ELR (cell line): Measurements from ENCODE around the gene SMIM8.

Experiments used
- DNase-seq: peaks from one replicate; pipeline ENCODE4 v3.0.0-alpha.2; 2015; ENCODE audit warnings: low read depth

SMIM8 gene

DNA sequence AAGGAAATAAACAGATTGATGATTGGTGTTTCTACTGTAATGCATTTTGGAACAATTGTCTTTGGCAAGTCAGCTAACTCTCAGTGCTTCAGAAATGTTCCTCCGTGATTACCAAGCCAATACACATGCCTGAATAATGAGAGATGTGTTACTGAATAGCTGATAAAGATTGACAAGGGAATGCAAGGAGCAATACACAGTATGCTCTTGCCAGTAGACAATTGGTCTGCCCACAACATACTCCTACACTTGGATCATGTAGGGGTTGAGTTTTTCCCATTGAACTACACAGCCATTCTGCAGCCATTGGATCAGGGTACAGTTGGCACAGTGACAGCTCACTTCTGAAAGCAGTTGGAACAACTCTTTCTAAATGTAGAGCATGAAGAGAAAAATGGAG is 12.3 kb downstream of the SMIM8 start:
- no peak for DNase-seq

DNA sequence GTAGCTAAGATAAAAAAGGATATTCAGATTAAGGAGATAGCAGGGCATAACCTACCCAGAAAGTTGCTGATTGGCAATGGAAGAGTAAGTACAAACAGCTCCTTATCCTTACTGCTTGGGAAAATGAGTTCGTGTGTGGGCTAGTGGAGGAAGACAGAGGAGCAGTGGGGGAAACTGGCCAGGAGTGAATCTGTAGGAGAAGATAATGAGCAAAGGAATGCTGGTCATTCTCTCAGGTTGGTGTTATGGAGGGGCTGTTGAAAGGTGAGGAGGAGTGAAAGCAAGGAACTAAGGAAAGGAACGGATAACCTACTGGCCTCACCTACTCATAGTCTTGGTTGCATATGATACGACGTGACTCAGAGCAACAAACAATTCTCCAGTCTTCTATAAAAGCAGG is 14.0 kb downstream of the SMIM8 start:
- DNase-seq = no peak

GRCh38 chr6:87340230-87340629 is 17.8 kb downstream of the SMIM8 start:
- DNase-seq = no peak

GRCh38 chr6:87341158-87341557 is 18.8 kb downstream of the SMIM8 start:
- DNase-seq = no peak

- no peak for DNase-seq
These were observed 19.5 kb downstream of the SMIM8 start for GRCh38 chr6:87341899-87342298.

GRCh38 chr6:87342829-87343228 is 20.4 kb downstream of the SMIM8 start:
- no peak for DNase-seq

GRCh38 chr6:87344731-87345130 is 22.3 kb downstream of the SMIM8 start, which contains the start of gene C6orf163:
TSS of gene C6orf163 (plus strand) at chr6:87344813. CDS start at chr6:87345100, 287 bp downstream.
- no peak for DNase-seq

- no peak for DNase-seq
These were observed 24.3 kb downstream of the SMIM8 start for GRCh38 chr6:87346700-87347099.

- no peak for DNase-seq
These were observed 27.5 kb downstream of the SMIM8 start for GRCh38 chr6:87349896-87350295.

- no peak for DNase-seq
These were observed 28.1 kb downstream of the SMIM8 start for GRCh38 chr6:87350516-87350915.

- no peak for DNase-seq
These were observed 29.2 kb downstream of the SMIM8 start for GRCh38 chr6:87351583-87351982.

GRCh38 chr6:87356181-87356580 is 33.8 kb downstream of the SMIM8 start:
- no peak for DNase-seq

DNA sequence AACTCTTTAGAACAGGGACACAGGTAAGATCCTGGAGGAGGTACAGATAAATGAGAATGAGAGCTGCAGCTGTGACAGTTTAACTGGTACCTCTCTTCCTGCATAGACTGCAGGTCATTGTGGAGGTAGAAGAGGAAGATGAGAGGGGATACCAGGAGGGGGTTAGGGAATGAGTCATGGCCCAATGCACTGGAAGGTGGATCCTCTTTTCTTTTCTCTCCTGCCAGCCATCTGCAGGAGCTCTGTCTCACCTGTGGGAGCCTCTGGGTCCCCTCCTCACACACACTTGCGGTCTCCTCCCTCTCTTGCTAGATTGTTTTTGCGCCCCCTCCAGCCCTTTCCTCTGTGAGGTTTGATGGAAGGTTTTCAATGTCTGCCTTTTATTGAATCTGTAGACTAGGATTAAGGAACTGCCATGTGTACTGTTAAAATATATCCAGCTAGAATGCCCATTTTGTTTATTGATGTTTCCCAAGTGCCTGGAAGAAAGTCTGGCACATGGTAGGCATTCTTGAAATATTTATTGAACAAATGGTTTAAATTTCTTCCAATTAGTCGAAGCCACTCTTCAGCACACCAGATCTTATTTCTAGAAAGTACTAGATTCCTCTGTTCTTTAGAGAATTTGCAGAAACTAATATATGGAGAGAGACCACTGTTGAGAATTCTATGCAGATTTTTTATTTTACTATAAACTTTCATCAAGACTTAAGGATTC is 35.2 kb downstream of the SMIM8 start:
- no peak for DNase-seq

DNA sequence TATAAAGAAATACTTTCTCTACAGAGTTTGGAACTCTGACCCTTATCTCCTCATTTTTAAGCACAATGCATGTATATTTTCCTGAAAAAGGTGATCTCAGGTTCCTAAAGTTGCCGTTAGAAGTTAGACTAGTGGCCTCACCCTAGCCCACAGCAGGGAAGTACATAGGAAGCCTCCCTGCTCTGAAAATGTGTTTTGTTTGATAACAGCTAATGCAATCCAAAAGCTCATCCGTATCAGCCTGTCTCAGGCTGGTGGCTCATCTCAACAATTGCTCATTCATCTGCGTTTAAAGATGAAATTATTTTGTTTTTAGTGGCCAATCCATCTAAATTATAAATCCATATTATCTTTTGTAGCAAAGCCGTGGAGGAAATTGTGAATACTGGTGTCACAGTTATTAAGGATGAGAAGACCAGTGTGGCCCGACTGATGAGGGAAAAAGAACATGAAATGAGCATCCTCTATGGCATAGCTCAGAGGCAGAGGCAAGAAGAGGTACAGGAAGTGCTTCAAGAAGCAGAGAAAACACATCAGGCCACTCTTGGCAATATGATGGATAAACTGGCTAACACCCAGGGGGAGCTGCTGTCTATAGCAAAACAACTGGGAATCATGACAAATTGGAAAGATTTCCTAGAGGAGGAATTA is 42.3 kb downstream of the SMIM8 start:
- no peak for DNase-seq

GRCh38 chr6:87366072-87366827 is 43.9 kb downstream of the SMIM8 start:
- DNase-seq = peak; percentile 43

DNA sequence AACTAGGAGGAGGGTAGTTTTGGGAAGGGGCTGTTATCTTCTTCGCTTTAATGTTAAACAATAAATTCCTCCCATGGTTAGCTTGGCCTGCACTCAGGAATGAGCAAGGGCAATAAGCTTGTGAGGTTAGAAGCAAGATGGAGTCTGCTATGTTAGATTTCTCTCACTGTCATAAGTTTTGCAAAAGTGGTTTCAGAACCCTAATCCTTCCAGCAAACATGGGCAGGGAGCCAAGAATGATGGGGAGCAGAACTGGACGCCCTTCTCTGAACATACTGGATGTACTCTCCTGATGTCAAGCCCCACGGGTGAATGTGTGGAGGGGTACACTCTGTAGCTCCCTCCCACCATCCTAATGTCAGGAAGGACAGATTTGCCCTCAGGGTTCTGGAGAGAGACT is 44.5 kb downstream of the SMIM8 start:
- no peak for DNase-seq

- no peak for DNase-seq
These were observed 51.0 kb downstream of the SMIM8 start for GRCh38 chr6:87373377-87373776.

DNA sequence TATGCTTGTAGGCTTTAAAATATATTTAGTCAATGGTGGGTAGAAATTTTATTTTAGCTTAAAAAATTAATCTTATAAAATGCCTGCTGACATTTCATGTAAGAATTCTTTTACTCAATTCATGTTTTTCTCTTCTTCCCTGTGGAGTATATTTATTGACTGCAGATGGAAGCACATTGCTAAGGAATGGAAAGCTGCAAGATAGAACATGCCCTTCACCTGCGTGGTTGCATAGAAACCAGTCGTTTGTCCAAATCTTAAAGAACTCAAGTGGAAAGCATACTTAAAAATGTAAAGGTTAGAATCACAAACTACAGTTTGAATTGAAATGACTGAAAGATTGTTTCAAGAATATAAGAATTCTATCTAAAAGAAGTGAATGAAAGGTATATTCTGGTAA is 52.9 kb downstream of the SMIM8 start:
- DNase-seq = no peak

GRCh38 chr6:87376643-87377042 is 54.3 kb downstream of the SMIM8 start:
- DNase-seq = no peak

DNA sequence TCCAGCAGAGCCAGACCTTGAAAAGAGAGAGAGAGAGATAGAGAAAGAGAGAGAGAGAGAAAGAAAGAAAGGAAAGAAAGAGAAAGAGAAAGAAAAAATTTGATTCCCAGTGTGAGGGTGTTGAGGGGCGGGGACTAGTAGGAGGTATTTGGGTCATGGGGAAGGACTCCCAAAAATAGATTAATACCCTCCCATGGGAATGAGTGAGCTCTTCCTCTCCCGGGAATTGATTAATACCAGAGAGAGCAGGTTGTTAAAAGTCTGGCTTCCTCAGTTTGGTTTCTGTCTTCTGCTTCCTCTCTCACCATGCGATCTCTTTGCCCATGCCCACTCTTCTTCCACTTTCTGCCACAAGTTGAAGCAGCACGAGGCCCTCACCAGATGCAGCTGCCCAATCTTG is 56.6 kb downstream of the SMIM8 start:
- DNase-seq = no peak

GRCh38 chr6:87382861-87383260 is 60.5 kb downstream of the SMIM8 start:
- no peak for DNase-seq

- DNase-seq = no peak
These were observed 61.6 kb downstream of the SMIM8 start for GRCh38 chr6:87384038-87384437.

- no peak for DNase-seq
These were observed 62.1 kb downstream of the SMIM8 start for GRCh38 chr6:87384449-87384848.
